HCT116 (cell line): ENCODE results near the gene MFSD6L. TPM values are rescaled to one million over a fixed set of nuclear protein-coding genes. Genes with fewer than 3 reads are reported as not detected.

Source experiments
- ATAC-seq: fragments of 200-7000 bp; cut with Tn5 transposase; 2 replicates; pipeline ENCODE4 v1.9.1; 2020; ENCODE audit warnings: mild to moderate bottlenecking, moderate library complexity
- BruUV-seq: library from RNA; stranded (reverse); fragments of 400-500 nt; replicated peaks from 2 replicates; lab custom pipeline; 2021; lab: Mats Ljungman, UMichigan
- CTCF ChIA-PET: fragments of 300-600 bp; sonication (Branson Sonifier 250); formaldehyde crosslinking; loops from one replicate; lab custom pipeline; 2021; ENCODE audit warnings: antibody characterized with exemption; lab: Charles Lee
- POLR2A ChIA-PET: fragments of 300-600, 350-600 bp; sonication (Branson Sonifier 250); formaldehyde crosslinking; loops from one replicate; lab custom pipeline; 2021; ENCODE audit warnings: antibody characterized with exemption; lab: Charles Lee
- RAD21 ChIA-PET, 2 experiments: fragments of 300-600 bp; sonication (Branson Sonifier 250); formaldehyde crosslinking; loops; one replicate each; lab custom pipeline; 2023; ENCODE audit warnings: low total read pairs in 2 of 2; ENCODE audit not compliant: uncharacterized antibody in 2 of 2, unreplicated experiment in 2 of 2, low non-redundant PET in 1 of 2; lab: Charles Lee
- DNase-seq: peaks from one replicate; pipeline ENCODE4 v3.0.0-alpha.2; 2010; ENCODE audit warnings: low read depth, low spot score
- H2AFZ ChIP-seq: fragments of 200-600 bp; shearing (Covaris generic), sonication (generic); 2 replicates; pipeline ENCODE4 v1.6.1; 2017; ENCODE audit warnings: low read depth, mixed run types, mixed read lengths, antibody characterized with exemption, low read length; ENCODE audit not compliant: poor library complexity, severe bottlenecking
- H3K27ac ChIP-seq: 2 replicates; pipeline ENCODE4 v1.5.1; 2012; ENCODE audit warnings: low read depth, low read length
- H3K27me3 ChIP-seq: fragments of 200-600 bp; sonication (generic); 2 replicates; pipeline ENCODE4 v1.6.1; 2016; ENCODE audit warnings: mixed run types, low read length, mixed read lengths; ENCODE audit not compliant: insufficient read depth
- H3K36me3 ChIP-seq, 2 experiments: fragments of 200-500 bp in 1 of 2; fragments of 200-600 bp in 1 of 2; sonication (Bioruptor generic) in 1 of 2; sonication (generic) in 1 of 2; 2 replicates each; pipeline versions ENCODE4 v1.5.1 to v1.6.1; 2014 to 2016; ENCODE audit warnings: low read length in 2 of 2, inconsistent platforms in 1 of 2, mixed read lengths in 1 of 2, mixed run types in 1 of 2; ENCODE audit not compliant: insufficient read depth in 2 of 2, control insufficient read depth in 1 of 2
- H3K4me1 ChIP-seq, 2 experiments: fragments of 200-600 bp in 1 of 2; sonication (generic) in 1 of 2; 2 replicates each; pipeline versions ENCODE4 v1.5.1 to v1.6.1; 2012 to 2017; ENCODE audit warnings: low read length in 2 of 2, inconsistent platforms in 1 of 2, mild to moderate bottlenecking in 1 of 2, mixed read lengths in 1 of 2, mixed run types in 1 of 2, moderate library complexity in 1 of 2; ENCODE audit not compliant: insufficient read depth in 2 of 2, control insufficient read depth in 1 of 2
- H3K4me2 ChIP-seq: fragments of 200-600 bp; sonication (generic); 2 replicates; pipeline ENCODE4 v1.6.1; 2017; ENCODE audit warnings: mixed run types, low read length, mixed read lengths
- H3K4me3 ChIP-seq, 2 experiments: fragments of 200-600 bp in 1 of 2; sonication (generic) in 1 of 2; replicated peaks in 1 of 2; 2 replicates each; pipeline ENCODE4 v1.5.1; 2011 to 2016; ENCODE audit warnings: low read length in 2 of 2, control low read depth in 1 of 2, low read depth in 1 of 2, mild to moderate bottlenecking in 1 of 2, mixed read lengths in 1 of 2, mixed run types in 1 of 2
- H3K79me2 ChIP-seq: fragments of 200-600 bp; sonication (generic); 2 replicates; pipeline ENCODE4 v1.6.1; 2017; ENCODE audit warnings: mild to moderate bottlenecking, mixed run types, low read length, moderate library complexity, mixed read lengths; ENCODE audit not compliant: insufficient read depth
- H3K9ac ChIP-seq: fragments of 200-600 bp; sonication (generic); 2 replicates; pipeline ENCODE4 v1.6.1; 2016; ENCODE audit warnings: low read length, mixed read lengths
- H3K9me2 ChIP-seq: fragments of 200-600 bp; sonication (generic), shearing (Covaris generic); 2 replicates; pipeline ENCODE4 v1.6.1; 2017; ENCODE audit warnings: mixed run types, mild to moderate bottlenecking, moderate library complexity; ENCODE audit not compliant: insufficient read depth
- H3K9me3 ChIP-seq, 2 experiments: fragments of 200-500 bp in 1 of 2; fragments of 200-600 bp in 1 of 2; sonication (Bioruptor generic) in 1 of 2; sonication (generic) in 1 of 2; 2 replicates each; pipeline ENCODE4 v1.6.1; 2014 to 2017; ENCODE audit warnings: low read length in 2 of 2, mixed read lengths in 2 of 2, inconsistent platforms in 1 of 2, low read depth in 1 of 2, mild to moderate bottlenecking in 1 of 2, mixed run types in 1 of 2, moderate library complexity in 1 of 2; ENCODE audit not compliant: control insufficient read depth in 1 of 2, insufficient read depth in 1 of 2
- H4K20me1 ChIP-seq: fragments of 200-600 bp; sonication (generic), shearing (Covaris generic); 2 replicates; pipeline ENCODE4 v1.6.1; 2017; ENCODE audit warnings: mixed run types, mild to moderate bottlenecking, moderate library complexity; ENCODE audit not compliant: insufficient read depth
- POLR2A ChIP-seq: IDR thresholded peaks from 2 replicates; pipeline ENCODE4 v1.7.0; 2011; ENCODE audit warnings: borderline replicate concordance; ENCODE audit not compliant: insufficient read depth, insufficient read length; ENCODE audit errors: extremely low read depth
- POLR2AphosphoS5 ChIP-seq: IDR thresholded peaks from 2 replicates; pipeline ENCODE4 v1.6.1; 2011; ENCODE audit warnings: mild to moderate bottlenecking, low read depth, low read length, moderate library complexity
- RAD21 ChIP-seq: IDR thresholded peaks from 2 replicates; pipeline ENCODE4 v1.6.1; 2012; ENCODE audit warnings: low read depth, mild to moderate bottlenecking
- intact Hi-C: fragments of 100-400 bp; cut with micrococcal nuclease; formaldehyde crosslinking; loops from 2 replicates; pipeline ENCODE4 v1.10.0; 2022
- total RNA-seq: library from RNA; stranded (reverse); gene quantifications from one replicate; pipeline ENCODE4 v1.2.1, GENCODE V29; 2021; ENCODE audit not compliant: unreplicated experiment

Gene MFSD6L
- total RNA-seq, 1 experiment from 2014 or later, result not detected

DNA sequence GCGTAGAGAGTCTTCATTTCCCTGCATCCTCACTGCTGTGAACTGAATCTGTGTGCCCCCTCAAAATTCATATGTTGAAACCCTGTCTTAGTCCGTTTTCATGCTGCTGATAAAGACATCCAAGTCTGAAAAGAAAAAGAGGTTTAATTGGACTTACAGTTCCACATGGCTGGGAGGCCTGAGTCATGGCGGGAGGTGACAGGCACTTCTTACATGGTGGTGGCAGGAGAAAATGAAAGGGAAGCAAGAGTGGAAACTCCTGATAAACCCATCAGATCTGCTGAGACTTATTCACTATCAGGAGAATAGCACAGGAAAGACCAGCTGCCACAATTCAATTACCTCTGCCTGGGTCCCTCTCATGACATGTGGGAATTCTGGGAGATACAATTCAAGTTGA, 51.4 kb downstream of the MFSD6L start:
- no peaks in the 10 kb centered on the region for H4K20me1 ChIP-seq
- intact Hi-C loops, result loop anchor here (2.0 to 5.0 kb wide), 3 partner anchors 175 to 685 kb away; no protein-coding TSS in a partner anchor
- no peaks in the 10 kb centered on the region for H3K27me3 ChIP-seq
- H2AFZ ChIP-seq, result no peak overlapping the region
- H3K9ac ChIP-seq, result no peak overlapping the region
- no peak for TF ChIP-seq RAD21
- TF ChIP-seq POLR2AphosphoS5, result no peak
- no peak for TF ChIP-seq POLR2A
- TF ChIP-seq, all 23 proteins: peak for 0
- CTCF ChIA-PET, result interaction anchor here (1.1 kb wide), 1 partner anchor 364 kb away, joined by 9 read pairs; no protein-coding TSS in a partner anchor
- RAD21 ChIA-PET, result no interaction called here
- BruUV-seq, result no TSS peak
- ATAC-seq (no peak), DNase-seq (no peak)
- Histone ChIP-seq H3K79me2 (no peaks in the 10 kb centered on the region), H3K4me3 (no peak overlapping the region), H3K9me2 (no peaks in the 10 kb centered on the region), H3K27ac (no peak overlapping the region), H3K4me2 (no peak overlapping the region), H3K36me3 (no peaks in the 10 kb centered on the region), H3K9me3 (no peaks in the 10 kb centered on the region), H3K4me1 (peaks cover 0 to 12% of the 10 kb centered on the region in 2 experiments; a peak in 2 of 4 replicates)
- POLR2A ChIA-PET, result interaction anchor here (2.7 kb wide), 1 partner anchor 364 kb away, joined by 17 read pairs; no protein-coding TSS in a partner anchor

Other genes with a start within 250 kb of the MFSD6L start
- 39.2 TPM for gene MYH10, start 168.6 kb downstream of the MFSD6L start, total RNA-seq
- gene CCDC42, start 54.5 kb downstream of the MFSD6L start, total RNA-seq, result 0.76 TPM
- not detected for gene SPDYE4, start 40.8 kb downstream of the MFSD6L start, total RNA-seq
- gene PIK3R6, start 68.3 kb upstream of the MFSD6L start, total RNA-seq, result 0.07 TPM
- gene PIK3R5, start 166.3 kb upstream of the MFSD6L start, total RNA-seq, result 2.5 TPM
- gene NTN1, start 222.1 kb upstream of the MFSD6L start, total RNA-seq, result 4.2 TPM